Embryonic facial prominence (tissue), 1 donor: ENCODE measurements around the gene TFCP2.
"Not testable (repeated sequence)": the region's sequence is repeated elsewhere in the genome, so short reads cannot be mapped to it uniquely, and the experiment has no call there.

Experiments used
- DNase-seq: peaks from one replicate; pipeline ENCODE4 v3.0.0-alpha.2; 2016; ENCODE audit errors: extremely low spot score

Gene TFCP2

GRCh38 chr12:51082561-51083125, 90.3 kb downstream of the TFCP2 start:
- DNase-seq: peak; percentile 47

GRCh38 chr12:51081421-51081820, 91.5 kb downstream of the TFCP2 start:
- DNase-seq: no peak

- no peak for DNase-seq
These were observed 92.8 kb downstream of the TFCP2 start for GRCh38 chr12:51080136-51080535.

GRCh38 chr12:51078866-51079265, 94.1 kb downstream of the TFCP2 start:
- DNase-seq: not testable (repeated sequence)

- DNase-seq: not testable (repeated sequence)
These were observed 94.6 kb downstream of the TFCP2 start for GRCh38 chr12:51078346-51078745.

GRCh38 chr12:51077930-51078329, 95.0 kb downstream of the TFCP2 start:
- DNase-seq: no peak

- DNase-seq: no peak
These were observed 96.6 kb downstream of the TFCP2 start for GRCh38 chr12:51076236-51076930.

GRCh38 chr12:51075390-51075789, 97.5 kb downstream of the TFCP2 start:
- DNase-seq: no peak

GRCh38 chr12:51071663-51072062, 101.3 kb downstream of the TFCP2 start:
- no peak for DNase-seq

- DNase-seq: no peak
These were observed 102.9 kb downstream of the TFCP2 start for GRCh38 chr12:51070004-51070403.

- no peak for DNase-seq
These were observed 105.2 kb downstream of the TFCP2 start for GRCh38 chr12:51067771-51068170.

- DNase-seq: no peak
These were observed 105.7 kb downstream of the TFCP2 start for GRCh38 chr12:51067229-51067628.

- no peak for DNase-seq
These were observed 107.4 kb downstream of the TFCP2 start for GRCh38 chr12:51065530-51065929.

GRCh38 chr12:51062631-51063397, 110.1 kb downstream of the TFCP2 start:
- no peak for DNase-seq

- DNase-seq: no peak
These were observed 113.8 kb downstream of the TFCP2 start for GRCh38 chr12:51059086-51059485.

- no peak for DNase-seq
These were observed 116.7 kb downstream of the TFCP2 start for GRCh38 chr12:51056242-51056641.

- DNase-seq: no peak
These were observed 117.9 kb downstream of the TFCP2 start for GRCh38 chr12:51055060-51055459.

- DNase-seq: no peak
These were observed 121.1 kb downstream of the TFCP2 start for GRCh38 chr12:51051787-51052186.

GRCh38 chr12:51049525-51049924, 123.4 kb downstream of the TFCP2 start:
- DNase-seq: no peak

GRCh38 chr12:51048661-51049251, 124.2 kb downstream of the TFCP2 start:
- DNase-seq: no peak

GRCh38 chr12:51047655-51048540, 125.0 kb downstream of the TFCP2 start, which contains the start of gene LETMD1:
Gene LETMD1, plus strand, starts transcription at chr12:51048327. Its CDS starts 30 bp downstream, at chr12:51048357.
- peak; percentile 95 for DNase-seq
